GM23338 (cell line): ENCODE results near the gene PROX1. TPM values are rescaled to one million over a fixed set of nuclear protein-coding genes. Genes with fewer than 3 reads are reported as not detected.

Experiments
- EZH2 ChIP-seq: fragments of 200-600 bp; sonication (generic); IDR thresholded peaks from one replicate; pipeline ENCODE4 v1.8.0; 2017; ENCODE audit warnings: antibody characterized with exemption, mild to moderate bottlenecking, low read depth; ENCODE audit not compliant: unreplicated experiment
- EZH2phosphoT487 ChIP-seq: fragments of 200-600 bp; sonication (generic); IDR thresholded peaks from one replicate; pipeline ENCODE4 v1.8.1; 2018; ENCODE audit warnings: antibody characterized with exemption; ENCODE audit not compliant: unreplicated experiment
- JUNB ChIP-seq: IDR thresholded peaks from one replicate; pipeline ENCODE4 v1.6.1; 2016; ENCODE audit warnings: antibody characterized with exemption; ENCODE audit not compliant: unreplicated experiment
- NANOG ChIP-seq: IDR thresholded peaks from 2 replicates; pipeline ENCODE4 v1.6.1; 2016; ENCODE audit warnings: antibody characterized with exemption, borderline replicate concordance
- STAT1 ChIP-seq: IDR thresholded peaks from one replicate; pipeline ENCODE4 v1.6.1; 2016; ENCODE audit warnings: antibody characterized with exemption; ENCODE audit not compliant: unreplicated experiment
- ZNF114 ChIP-seq: fragments of 250-450 bp; sonication (Bioruptor Pico); IDR thresholded peaks from 2 replicates; pipeline ENCODE4 v1.5.0; 2020; ENCODE audit warnings: mild to moderate bottlenecking, moderate library complexity
- polyA plus RNA-seq: library from polyadenylated mRNA; unstranded; fragments of >200 nt; fragmentation: Nextera tagmentation; extraction: Ambion mirVana; gene quantifications from 2 replicates; pipeline ENCODE4 v1.2.1, GENCODE V29; 2016
- total RNA-seq: library from RNA; depleted of rRNA; stranded (reverse); fragments of >200 nt; shearing (Covaris generic); gene quantifications from 2 replicates; pipeline ENCODE4 v1.2.3, GENCODE V29; 2014
- TF ChIP-seq, protein P1 (sequence below): IDR thresholded peaks from one replicate; pipeline ENCODE4 v1.6.1; 2018; ENCODE audit warnings: antibody characterized with exemption; ENCODE audit not compliant: unreplicated experiment
- TF ChIP-seq, protein P2 (sequence below): fragments of 250-450 bp; sonication (Bioruptor Pico); IDR thresholded peaks from 2 replicates; pipeline ENCODE4 v1.5.0; 2020; ENCODE audit warnings: mild to moderate bottlenecking, moderate library complexity

Gene PROX1
- total and polyA plus RNA-seq, 2 experiments from 2014 or later, result 0.49 to 0.66 TPM

DNA sequence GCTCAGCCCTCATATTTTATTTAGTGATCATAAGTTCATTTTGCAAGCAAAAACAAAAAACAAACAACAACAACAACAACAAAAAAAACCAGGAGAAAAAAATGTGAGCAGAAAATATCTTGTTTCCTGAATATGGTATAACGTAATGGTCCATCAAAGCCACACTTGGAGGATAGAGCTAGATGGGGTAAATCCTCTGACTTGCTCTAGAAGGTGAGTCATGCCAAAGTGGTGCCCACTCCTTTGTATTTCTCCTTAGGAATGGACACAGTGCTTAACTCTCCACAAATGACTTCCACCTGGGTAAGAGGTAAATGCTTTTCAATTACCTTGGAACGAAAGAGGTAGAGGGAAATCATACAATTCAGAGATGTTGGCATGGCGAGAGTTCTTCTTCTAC lies 20.6 kb downstream of the PROX1 start (continued):
- TF ChIP-seq, protein P1, sequence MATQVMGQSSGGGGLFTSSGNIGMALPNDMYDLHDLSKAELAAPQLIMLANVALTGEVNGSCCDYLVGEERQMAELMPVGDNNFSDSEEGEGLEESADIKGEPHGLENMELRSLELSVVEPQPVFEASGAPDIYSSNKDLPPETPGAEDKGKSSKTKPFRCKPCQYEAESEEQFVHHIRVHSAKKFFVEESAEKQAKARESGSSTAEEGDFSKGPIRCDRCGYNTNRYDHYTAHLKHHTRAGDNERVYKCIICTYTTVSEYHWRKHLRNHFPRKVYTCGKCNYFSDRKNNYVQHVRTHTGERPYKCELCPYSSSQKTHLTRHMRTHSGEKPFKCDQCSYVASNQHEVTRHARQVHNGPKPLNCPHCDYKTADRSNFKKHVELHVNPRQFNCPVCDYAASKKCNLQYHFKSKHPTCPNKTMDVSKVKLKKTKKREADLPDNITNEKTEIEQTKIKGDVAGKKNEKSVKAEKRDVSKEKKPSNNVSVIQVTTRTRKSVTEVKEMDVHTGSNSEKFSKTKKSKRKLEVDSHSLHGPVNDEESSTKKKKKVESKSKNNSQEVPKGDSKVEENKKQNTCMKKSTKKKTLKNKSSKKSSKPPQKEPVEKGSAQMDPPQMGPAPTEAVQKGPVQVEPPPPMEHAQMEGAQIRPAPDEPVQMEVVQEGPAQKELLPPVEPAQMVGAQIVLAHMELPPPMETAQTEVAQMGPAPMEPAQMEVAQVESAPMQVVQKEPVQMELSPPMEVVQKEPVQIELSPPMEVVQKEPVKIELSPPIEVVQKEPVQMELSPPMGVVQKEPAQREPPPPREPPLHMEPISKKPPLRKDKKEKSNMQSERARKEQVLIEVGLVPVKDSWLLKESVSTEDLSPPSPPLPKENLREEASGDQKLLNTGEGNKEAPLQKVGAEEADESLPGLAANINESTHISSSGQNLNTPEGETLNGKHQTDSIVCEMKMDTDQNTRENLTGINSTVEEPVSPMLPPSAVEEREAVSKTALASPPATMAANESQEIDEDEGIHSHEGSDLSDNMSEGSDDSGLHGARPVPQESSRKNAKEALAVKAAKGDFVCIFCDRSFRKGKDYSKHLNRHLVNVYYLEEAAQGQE, result no peak
- TF ChIP-seq ZNF114 (CRISPR knock-in tag), result no peak
- no peak for TF ChIP-seq JUNB
- TF ChIP-seq, protein P2, sequence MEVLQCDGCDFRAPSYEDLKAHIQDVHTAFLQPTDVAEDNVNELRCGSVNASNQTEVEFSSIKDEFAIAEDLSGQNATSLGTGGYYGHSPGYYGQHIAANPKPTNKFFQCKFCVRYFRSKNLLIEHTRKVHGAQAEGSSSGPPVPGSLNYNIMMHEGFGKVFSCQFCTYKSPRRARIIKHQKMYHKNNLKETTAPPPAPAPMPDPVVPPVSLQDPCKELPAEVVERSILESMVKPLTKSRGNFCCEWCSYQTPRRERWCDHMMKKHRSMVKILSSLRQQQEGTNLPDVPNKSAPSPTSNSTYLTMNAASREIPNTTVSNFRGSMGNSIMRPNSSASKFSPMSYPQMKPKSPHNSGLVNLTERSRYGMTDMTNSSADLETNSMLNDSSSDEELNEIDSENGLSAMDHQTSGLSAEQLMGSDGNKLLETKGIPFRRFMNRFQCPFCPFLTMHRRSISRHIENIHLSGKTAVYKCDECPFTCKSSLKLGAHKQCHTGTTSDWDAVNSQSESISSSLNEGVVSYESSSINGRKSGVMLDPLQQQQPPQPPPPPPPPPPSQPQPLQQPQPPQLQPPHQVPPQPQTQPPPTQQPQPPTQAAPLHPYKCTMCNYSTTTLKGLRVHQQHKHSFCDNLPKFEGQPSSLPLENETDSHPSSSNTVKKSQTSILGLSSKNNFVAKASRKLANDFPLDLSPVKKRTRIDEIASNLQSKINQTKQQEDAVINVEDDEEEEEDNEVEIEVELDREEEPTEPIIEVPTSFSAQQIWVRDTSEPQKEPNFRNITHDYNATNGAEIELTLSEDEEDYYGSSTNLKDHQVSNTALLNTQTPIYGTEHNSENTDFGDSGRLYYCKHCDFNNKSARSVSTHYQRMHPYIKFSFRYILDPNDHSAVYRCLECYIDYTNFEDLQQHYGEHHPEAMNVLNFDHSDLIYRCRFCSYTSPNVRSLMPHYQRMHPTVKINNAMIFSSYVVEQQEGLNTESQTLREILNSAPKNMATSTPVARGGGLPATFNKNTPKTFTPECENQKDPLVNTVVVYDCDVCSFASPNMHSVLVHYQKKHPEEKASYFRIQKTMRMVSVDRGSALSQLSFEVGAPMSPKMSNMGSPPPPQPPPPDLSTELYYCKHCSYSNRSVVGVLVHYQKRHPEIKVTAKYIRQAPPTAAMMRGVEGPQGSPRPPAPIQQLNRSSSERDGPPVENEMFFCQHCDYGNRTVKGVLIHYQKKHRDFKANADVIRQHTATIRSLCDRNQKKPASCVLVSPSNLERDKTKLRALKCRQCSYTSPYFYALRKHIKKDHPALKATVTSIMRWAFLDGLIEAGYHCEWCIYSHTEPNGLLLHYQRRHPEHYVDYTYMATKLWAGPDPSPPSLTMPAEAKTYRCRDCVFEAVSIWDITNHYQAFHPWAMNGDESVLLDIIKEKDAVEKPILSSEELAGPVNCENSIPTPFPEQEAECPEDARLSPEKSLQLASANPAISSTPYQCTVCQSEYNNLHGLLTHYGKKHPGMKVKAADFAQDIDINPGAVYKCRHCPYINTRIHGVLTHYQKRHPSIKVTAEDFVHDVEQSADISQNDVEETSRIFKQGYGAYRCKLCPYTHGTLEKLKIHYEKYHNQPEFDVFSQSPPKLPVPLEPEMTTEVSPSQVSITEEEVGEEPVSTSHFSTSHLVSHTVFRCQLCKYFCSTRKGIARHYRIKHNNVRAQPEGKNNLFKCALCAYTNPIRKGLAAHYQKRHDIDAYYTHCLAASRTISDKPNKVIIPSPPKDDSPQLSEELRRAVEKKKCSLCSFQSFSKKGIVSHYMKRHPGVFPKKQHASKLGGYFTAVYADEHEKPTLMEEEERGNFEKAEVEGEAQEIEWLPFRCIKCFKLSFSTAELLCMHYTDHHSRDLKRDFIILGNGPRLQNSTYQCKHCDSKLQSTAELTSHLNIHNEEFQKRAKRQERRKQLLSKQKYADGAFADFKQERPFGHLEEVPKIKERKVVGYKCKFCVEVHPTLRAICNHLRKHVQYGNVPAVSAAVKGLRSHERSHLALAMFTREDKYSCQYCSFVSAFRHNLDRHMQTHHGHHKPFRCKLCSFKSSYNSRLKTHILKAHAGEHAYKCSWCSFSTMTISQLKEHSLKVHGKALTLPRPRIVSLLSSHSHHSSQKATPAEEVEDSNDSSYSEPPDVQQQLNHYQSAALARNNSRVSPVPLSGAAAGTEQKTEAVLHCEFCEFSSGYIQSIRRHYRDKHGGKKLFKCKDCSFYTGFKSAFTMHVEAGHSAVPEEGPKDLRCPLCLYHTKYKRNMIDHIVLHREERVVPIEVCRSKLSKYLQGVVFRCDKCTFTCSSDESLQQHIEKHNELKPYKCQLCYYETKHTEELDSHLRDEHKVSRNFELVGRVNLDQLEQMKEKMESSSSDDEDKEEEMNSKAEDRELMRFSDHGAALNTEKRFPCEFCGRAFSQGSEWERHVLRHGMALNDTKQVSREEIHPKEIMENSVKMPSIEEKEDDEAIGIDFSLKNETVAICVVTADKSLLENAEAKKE (CRISPR knock-in tag), result no peak
- no peak for TF ChIP-seq EZH2phosphoT487
- no peak for TF ChIP-seq STAT1
- TF ChIP-seq NANOG, result no peak
- TF ChIP-seq EZH2, result no peak
